Activated gamma-delta T cell (primary cell): ENCODE measurements around the gene IQCF2.
"Not testable (repeated sequence)": the region's sequence is repeated elsewhere in the genome, so short reads cannot be mapped to it uniquely, and the experiment has no call there.

ENCODE experiments used
- DNase-seq: peaks from one replicate; lab custom pipeline; 2025; lab: John Stamatoyannopoulos, UW

IQCF2 gene

DNA sequence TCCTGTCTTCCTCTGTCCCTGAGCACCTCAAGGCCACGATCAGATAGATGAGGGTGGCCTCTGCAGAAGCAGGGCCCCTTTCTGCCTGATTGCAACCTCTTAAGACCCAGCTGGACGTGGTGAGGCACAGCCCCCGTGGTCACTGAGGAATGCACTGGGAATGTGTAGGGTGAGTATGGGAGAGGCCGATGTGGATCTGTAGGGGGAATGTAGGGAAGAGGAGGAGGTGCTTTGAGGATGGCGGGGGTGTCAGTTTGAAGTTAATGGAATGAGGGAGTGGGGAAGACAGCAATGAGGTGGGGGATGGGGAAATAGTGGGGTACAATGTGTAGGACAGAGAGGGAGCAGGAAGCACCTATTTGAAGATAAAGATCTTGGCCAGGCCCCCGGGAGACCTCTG is 14.8 kb downstream of the IQCF2 start:
- DNase-seq: no peak

DNA sequence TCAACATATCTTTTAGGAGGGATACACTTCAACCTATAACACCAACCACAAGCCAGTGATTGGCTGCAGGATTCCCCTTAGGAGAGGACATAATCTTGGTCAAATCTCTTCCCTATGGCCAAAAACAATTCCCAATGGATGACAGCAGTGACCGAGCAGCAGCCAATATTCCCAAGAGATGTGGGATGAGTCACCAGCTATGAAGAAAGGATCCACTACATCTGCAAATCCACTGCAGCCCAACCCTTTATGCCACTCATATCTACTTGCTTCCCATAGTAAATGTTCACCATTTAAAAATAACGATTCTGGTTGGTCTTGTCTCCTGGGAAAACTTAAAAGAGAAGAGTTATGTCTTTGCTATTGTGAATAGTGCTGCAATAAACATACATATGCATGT is 18.5 kb downstream of the IQCF2 start:
- no peak for DNase-seq

DNA sequence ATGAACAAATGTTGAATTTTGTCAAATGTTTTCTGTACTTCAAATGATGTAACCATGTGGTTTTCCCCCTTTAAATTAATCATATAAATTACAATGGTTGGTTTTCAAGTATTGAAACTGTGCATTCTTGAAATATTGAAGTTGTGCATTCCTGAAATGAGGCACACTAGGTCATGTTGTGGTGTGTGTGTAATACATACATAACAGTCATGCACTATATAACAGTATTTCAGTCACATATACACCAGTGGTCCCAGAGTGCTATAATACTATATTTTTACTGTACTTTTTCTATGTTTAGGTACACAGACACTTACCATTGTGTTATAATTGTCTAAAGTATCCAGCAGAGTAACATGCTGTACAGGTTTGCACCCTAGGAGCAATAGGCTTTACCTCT is 25.0 kb downstream of the IQCF2 start:
- no peak for DNase-seq

DNA sequence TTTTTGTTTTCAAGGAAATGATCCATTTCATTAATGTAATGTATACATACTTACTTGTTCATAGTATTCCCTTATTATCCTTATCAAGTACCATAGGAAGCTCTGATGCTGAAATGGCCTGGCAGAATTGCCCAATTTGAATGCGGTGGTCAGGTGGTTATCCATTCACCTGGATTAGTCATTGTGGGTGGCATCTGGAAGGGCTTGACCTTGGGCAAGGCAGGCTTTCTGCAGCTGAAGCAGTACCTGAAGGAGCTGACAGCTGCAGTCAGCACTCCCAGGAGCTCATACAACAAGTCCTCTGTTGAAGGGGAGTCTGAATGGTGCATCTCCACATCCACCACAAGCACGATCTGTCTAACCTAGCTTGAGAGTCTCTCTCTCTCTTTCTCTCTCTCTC is 26.2 kb downstream of the IQCF2 start:
- DNase-seq: no peak

DNA sequence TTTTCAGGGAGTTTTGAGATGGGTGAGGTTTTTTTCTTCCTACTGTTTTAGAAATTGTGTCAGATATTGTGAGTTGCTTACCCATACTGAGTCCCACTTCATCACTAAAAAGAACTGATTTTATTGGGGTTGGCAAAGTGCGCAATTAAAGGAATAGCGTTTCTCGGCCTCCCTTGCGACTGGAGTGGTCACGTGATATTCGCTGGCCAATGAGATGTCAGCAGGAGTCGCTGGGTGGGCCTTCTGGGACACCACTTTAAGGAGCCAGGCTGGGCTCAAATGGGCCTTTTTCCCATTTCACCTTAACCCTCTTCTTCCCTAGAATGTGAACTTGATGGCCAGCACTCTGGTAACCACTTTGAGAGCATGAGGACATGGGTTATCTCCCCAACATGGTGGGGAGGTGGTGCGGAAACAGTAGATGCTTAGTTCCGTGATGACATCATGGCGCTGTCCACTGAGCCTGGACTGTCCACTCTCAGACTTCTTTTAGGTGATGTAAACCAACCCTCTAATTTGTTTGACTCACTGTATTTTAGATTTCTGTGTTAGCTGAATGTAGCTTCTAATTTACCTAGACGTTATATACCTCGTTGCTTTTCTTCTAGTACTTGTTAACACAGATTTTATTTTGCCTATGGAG is 27.2 kb downstream of the IQCF2 start:
- DNase-seq: no peak

DNA sequence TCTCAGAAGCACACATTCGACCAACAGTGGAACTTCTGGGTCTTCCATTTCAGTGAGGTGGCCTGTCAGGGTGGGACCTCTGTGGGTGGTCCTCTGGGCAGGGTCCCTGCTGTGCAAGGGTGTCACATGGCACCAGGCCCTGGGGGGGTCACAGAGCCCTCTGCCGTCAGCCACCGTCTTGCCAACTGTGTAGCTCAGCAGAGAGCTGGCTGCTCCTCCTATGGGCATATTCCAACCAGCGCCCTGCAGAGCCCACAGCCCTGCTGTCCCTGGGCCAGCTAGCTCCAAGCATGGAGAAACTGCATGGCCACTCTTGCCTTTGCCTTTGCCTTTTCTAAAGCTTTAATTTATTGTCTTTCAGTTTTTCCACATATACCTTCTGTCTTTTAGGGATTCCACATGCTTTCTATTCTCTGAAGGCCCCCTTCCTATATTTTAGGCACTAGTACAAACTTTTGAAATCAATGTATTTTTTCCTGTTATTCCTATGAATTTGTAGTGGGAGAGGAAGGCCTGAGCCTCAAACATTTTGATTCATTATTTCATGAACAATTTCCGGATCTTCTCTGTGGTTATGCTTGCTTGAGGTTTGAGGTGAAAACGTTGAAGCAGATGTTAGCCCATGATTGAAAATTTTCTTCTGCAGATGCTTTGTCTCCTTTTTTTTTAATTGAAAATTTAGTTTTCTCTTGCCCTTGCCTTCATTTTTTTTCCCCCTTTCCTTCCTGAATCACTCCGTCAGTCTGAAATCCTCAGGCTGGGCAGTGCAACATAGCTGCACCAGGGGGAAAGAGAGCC is 30.0 kb downstream of the IQCF2 start:
- DNase-seq: no peak

DNA sequence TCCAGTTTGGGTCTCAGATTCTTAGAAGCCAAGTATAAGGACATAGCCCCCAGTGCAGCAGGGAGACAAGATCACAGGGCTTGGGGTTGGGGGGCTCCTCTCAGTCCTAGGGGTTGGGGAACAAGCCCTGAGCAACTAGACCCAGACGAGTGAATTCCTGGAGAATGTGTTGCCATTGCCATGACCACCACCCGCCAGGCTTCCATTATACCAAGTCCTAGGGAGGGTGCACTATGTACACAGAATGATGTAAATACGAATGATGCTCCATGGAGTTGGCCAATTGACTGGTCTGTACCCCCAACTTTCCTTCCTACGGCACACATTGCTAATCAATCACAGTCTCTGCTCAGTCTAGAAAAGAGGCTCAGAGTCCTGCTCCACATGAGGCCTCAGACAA is 33.0 kb downstream of the IQCF2 start:
- no peak for DNase-seq

DNA sequence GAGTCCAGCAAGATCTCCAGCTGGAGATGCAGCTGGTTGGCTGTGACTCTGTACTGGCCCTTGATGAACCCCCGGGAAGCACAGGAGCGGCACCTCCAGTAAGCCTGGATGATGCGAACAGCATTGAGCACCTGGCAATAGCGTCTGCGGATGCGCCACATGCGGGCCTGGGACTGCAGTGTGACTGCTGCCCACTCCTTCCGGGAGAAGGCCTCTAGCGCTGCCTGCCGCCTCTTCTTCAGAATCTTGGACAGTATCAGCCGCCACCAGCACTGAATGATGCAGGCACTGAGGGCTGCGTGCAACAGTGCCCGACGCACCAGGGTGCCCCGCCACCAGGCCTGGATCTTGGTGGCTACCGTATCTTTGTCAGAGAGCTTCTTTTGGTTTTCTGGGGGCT is 33.5 kb downstream of the IQCF2 start:
- no peak for DNase-seq

DNA sequence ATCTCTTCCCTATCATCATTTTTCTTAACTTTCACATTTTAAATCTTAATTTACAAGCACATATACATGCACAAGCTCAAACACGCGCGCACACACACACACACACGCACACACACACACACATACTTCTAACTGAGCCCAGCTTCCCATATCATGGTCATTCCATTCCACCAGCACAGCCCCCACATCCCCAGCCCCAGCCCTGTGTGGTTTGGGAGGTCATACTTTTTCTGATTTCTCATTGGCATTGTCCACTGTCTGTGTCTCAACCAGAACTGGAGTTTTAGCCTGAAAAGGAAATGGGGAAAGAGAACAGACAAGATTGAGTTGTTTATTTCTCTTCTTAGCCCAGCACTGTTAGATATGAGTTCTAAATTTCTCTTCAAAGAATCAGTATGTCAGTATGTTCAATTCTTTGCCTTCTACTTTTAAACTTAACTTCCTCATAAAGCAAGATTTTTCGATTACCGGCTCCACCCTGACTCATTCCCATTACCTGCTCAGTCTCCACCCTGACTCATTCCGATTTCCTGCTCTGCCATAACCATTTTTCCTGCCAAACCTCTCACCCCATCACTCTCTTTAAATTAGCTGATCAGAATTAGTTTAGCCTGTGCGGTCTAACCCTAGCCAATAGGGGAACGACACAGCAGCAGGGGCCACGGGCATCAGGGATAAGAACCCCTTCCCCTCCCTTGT is 35.3 kb downstream of the IQCF2 start:
- no peak for DNase-seq

DNA sequence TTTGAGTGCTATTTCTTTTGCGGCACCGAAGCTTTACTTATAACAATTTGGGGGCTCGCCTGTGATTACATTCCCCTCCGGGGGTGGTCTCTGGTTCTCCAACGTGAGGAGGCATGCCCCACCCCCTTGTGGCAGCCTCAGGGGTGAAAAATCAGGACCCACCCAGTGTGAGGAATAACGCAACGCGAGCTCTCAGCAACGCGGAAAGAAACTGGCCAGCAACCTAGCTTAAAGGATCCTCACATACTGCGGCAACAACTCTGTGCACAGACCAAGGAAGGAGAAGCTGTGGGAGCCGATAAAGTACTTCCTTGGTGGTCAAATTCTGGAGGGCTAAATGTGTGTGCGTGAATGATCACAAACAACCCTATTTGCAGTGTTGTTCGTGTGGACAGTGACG is 36.0 kb downstream of the IQCF2 start:
- DNase-seq: no peak

DNA sequence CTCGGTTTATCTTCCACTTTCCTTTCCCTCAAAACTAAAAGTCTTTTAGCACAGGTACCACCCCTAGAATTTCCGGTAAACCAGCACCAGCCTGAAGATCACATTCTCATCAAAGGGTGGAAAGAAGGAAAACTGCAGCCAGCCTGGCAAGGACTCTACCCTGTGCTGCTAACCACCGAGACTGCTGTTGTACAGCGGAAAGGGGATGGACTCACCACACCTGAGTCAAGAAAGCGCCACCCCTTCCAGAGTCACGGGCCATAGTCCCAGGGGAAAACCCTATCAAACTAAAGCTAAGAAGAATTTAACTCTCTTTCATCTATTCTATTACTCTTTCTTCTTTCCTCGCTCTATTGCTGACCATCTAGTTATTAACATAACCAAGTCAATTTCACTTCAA is 38.6 kb downstream of the IQCF2 start:
- not testable (repeated sequence) for DNase-seq

DNA sequence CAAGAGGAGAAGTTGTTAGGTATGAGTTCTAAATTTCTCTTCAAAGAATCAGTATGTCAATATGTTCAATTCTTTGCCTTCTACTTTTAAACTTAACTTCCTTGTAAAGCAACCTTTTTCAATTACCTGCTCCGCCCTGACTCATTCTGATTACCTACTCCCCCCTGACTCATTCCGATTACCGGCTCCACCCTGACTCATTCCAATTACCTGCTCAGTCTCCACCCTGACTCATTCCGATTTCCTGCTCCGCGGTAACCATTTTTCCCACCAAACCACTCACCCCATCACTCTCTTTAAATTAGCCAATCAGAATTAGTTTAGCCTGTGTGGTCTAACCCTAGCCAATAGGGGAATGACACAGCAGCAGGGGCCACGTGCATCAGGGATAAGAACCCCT is 40.9 kb downstream of the IQCF2 start:
- not testable (repeated sequence) for DNase-seq

DNA sequence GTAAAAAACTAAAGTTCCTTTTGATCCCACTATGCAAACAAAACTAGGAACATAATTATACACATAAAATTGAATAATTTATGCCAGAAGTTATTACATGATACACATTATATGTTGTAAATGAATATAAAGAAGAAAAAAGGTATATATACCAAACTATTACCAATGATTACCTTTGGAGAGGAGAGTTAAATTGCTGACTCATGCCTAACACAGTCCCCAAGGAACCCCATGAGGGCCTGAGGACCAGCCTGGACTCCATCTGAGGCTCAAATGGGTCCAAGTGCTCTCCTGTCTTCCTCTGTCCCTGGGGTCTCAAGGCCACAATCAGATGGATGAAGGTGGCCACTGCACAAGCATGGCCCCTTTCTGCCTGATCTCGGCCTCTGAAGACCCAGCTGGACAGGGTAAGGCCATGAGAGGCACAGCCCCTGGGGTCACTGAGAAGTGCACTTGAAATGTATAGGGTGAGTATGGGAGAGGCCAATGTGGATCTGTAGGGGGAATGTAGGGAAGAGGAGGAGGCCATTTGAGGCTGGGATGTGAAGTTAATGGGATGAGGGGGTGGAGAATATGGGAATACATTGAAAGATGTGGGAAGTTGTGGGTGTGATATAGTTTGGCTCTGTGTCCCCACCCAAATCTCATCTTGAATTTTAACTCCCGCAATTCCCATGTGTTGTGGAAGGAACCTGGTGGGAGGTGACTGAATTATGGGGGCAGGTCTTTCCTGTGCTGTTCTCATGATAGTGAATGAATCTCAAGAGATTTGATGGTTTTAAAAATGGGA is 42.8 kb downstream of the IQCF2 start:
- DNase-seq: no peak

DNA sequence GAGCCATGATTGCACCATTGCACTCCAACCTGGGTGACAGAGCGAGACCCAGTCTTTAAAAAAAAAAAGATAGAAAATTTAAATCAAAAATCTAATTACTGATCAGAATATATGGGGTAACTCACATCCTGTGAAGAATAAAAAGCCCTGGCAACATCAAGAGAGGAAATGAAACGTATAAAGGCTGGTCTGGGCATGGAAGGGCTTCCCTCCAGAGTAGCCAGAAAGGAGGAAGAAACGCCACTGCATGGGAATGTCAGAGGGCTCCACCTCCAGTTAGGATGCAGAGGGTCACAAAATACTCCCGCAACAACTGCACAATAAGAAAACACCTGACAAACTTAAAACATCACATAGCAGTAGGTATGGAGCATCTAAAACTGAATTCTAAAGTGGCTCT is 46.6 kb downstream of the IQCF2 start:
- DNase-seq: no peak
